Measurements from ENCODE around the gene SPRR2F. TPM values are rescaled to one million over a fixed set of nuclear protein-coding genes. Genes with fewer than 3 reads are reported as not detected.

The SPRR2F gene
- total RNA-seq, 1 donor from 2014 or later, result not detected

DNA sequence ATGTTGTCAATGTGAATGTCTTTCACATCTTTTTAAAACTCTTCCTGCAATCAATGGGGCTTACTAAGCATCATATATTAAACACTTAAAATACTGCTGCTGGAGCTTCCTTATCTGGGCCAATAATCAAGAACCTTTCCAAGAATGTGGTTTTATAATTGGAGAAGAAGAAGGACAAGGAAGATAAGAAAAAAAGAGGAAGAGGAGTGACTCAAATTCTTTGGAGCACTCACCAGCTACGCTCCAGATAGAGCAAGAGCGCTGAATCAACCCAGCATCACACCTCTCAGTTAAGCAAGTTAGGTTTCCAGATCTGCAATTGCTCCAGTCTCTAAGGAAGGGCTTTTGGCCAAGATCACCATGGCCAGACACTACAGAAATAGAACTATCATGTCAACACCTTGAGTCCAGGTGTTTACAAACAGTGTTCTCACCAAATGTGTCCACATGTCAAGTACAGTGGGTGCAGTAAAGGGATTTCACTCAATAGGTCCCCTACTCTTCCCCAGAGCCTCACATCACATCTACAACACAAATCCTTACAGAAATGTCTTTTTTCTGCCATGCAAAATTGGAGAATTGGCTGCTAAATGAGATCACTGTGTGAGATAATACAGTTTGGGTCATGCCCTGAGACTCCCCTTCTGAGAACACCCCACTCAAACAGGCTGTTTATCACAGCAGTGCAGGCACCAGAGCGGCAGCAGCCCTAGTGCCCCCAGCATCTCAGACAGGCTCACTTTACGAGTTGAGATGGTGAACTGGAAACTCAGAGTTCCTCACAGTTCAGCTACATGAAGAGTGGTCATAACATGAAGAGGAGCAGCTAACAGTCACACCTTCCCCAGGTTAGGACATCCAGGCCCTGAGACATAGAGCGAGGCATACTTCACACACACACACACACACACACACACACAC is 40.2 kb downstream of the SPRR2F start:
- no peak for DNase-seq (ENCODE audit: low spot score)

- no peak for DNase-seq (ENCODE audit: low spot score)
These were observed 41.8 kb downstream of the SPRR2F start, which contains the start of gene SPRR2B for GRCh38 chr1:153071511-153071910. TSS of gene SPRR2B (minus strand) at chr1:153071611. CDS start at chr1:153070839, 772 bp downstream.

DNA sequence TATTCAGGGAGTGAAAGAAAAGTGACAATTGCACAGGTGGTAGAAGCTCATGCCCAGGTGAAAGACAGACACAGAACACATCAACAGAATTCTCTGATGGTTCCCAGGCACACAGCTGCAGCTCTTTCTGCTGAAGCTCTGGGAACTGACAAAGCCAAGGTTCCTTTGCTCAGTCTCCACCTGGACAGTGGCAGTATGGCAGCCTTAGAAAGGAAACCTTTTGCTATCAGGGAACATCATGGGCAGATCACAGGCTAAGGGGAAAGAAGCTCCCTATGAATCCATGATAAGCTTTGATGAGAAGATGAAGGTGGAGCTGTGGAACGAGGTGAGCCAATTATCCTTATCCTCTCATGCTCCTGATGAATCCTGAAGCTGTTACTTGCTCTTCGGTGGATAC is 43.1 kb downstream of the SPRR2F start:
- DNase-seq (ENCODE audit: low spot score), result no peak

Other genes starting within 250 kb of the SPRR2F start
- not detected for gene SMCP, start 235.2 kb downstream of the SPRR2F start, total RNA-seq
- gene IVL, start 205.0 kb downstream of the SPRR2F start, total RNA-seq, result not detected
- gene SPRR5, start 166.3 kb downstream of the SPRR2F start, total RNA-seq, result not detected
- gene SPRR4, start 142.9 kb downstream of the SPRR2F start, total RNA-seq, result not detected
- not detected for gene SPRR1A, start 129.4 kb downstream of the SPRR2F start, total RNA-seq
- gene SPRR3, start 111.8 kb downstream of the SPRR2F start, total RNA-seq, result not detected
- gene SPRR1B, start 82.3 kb downstream of the SPRR2F start, total RNA-seq, result not detected
- gene SPRR2D, start 72.4 kb downstream of the SPRR2F start, total RNA-seq, result not detected
- gene SPRR2A, start 56.0 kb downstream of the SPRR2F start, total RNA-seq, result not detected
- not detected for gene SPRR2B, start 41.9 kb downstream of the SPRR2F start, total RNA-seq
- gene SPRR2E, start 19.0 kb downstream of the SPRR2F start, total RNA-seq, result not detected
- gene SPRR2G, start 37.4 kb upstream of the SPRR2F start, total RNA-seq, result not detected
- gene LELP1, start 89.9 kb upstream of the SPRR2F start, total RNA-seq, result not detected
- gene PRR9, start 104.1 kb upstream of the SPRR2F start, total RNA-seq, result not detected
- not detected for gene LORICRIN, start 146.2 kb upstream of the SPRR2F start, total RNA-seq
- not detected for gene PGLYRP3, start 199.4 kb upstream of the SPRR2F start, total RNA-seq
- not detected for gene PGLYRP4, start 235.3 kb upstream of the SPRR2F start, total RNA-seq
- 892 TPM for gene S100A9, start 244.3 kb upstream of the SPRR2F start, total RNA-seq

All from mesenteric fat pad (tissue), 1 donor.